Measurements from ENCODE around the gene PHRF1.
A peak's percentile ranks its signal among the peaks of the same experiment; 100 is the strongest.
"Not testable (repeated sequence)": the region's sequence is repeated elsewhere in the genome, so short reads cannot be mapped to it uniquely, and the experiment has no call there.

PHRF1 gene

GRCh38 chr11:574031-574570 lies 2.2 kb upstream of the PHRF1 start:
- DNase-seq, result not testable (repeated sequence)

- no peak for DNase-seq
Observed at GRCh38 chr11:574632-575312, 1.5 kb upstream of the PHRF1 start.

- DNase-seq, result peak in 1 of 2 experiments; percentile 62
Observed at GRCh38 chr11:575313-575995, 816 bp upstream of the PHRF1 start.

- no peak for DNase-seq
Observed at GRCh38 chr11:576811-577610, 741 bp downstream of the PHRF1 start.

- no peak for DNase-seq
Observed at GRCh38 chr11:577611-577894, 1.3 kb downstream of the PHRF1 start.

GRCh38 chr11:578276-579035 lies 2.2 kb downstream of the PHRF1 start:
- DNase-seq, result no peak

GRCh38 chr11:579830-580601 lies 3.7 kb downstream of the PHRF1 start:
- no peak for DNase-seq

- no peak for DNase-seq
Observed at GRCh38 chr11:581342-581741, 5.1 kb downstream of the PHRF1 start.

- no peak for DNase-seq
Observed at GRCh38 chr11:581752-582151, 5.5 kb downstream of the PHRF1 start.

- DNase-seq, result no peak
Observed at GRCh38 chr11:584287-584686, 8.0 kb downstream of the PHRF1 start.

- DNase-seq, result no peak
Observed at GRCh38 chr11:586376-587316, 10.4 kb downstream of the PHRF1 start.

- no peak for DNase-seq
Observed at GRCh38 chr11:587546-587945, 11.3 kb downstream of the PHRF1 start.

GRCh38 chr11:587978-588380 lies 11.7 kb downstream of the PHRF1 start:
- no peak for DNase-seq

GRCh38 chr11:589798-590197 lies 13.5 kb downstream of the PHRF1 start:
- no peak for DNase-seq

- no peak for DNase-seq
Observed at GRCh38 chr11:590997-591396, 14.7 kb downstream of the PHRF1 start.

- DNase-seq, result no peak
Observed at GRCh38 chr11:592501-592900, 16.2 kb downstream of the PHRF1 start.

- DNase-seq, result no peak
Observed at GRCh38 chr11:592918-593317, 16.6 kb downstream of the PHRF1 start.

GRCh38 chr11:593347-593746 lies 17.1 kb downstream of the PHRF1 start:
- no peak for DNase-seq

GRCh38 chr11:595400-595799 lies 19.1 kb downstream of the PHRF1 start:
- DNase-seq, result no peak

GRCh38 chr11:596374-596773 lies 20.1 kb downstream of the PHRF1 start:
- no peak for DNase-seq

- DNase-seq, result no peak
Observed at GRCh38 chr11:597166-597725, 21.0 kb downstream of the PHRF1 start.

All from NCI-H446 (cell line).